HG03175 (cell line): ENCODE results near the gene ZNF740.
"Not testable (repeated sequence)": the region's sequence is repeated elsewhere in the genome, so short reads cannot be mapped to it uniquely, and the experiment has no call there.

ENCODE experiments used
- ATAC-seq: cut with Tn5 transposase; IDR thresholded peaks from one replicate; pipeline ENCODE4 v1.9.1; 2021; ENCODE audit warnings: mild to moderate bottlenecking, moderate library complexity; ENCODE audit not compliant: unreplicated experiment

Gene ZNF740

GRCh38 chr12:53172352-53172751 is 8.2 kb upstream of the ZNF740 start:
- ATAC-seq, result no peak

DNA sequence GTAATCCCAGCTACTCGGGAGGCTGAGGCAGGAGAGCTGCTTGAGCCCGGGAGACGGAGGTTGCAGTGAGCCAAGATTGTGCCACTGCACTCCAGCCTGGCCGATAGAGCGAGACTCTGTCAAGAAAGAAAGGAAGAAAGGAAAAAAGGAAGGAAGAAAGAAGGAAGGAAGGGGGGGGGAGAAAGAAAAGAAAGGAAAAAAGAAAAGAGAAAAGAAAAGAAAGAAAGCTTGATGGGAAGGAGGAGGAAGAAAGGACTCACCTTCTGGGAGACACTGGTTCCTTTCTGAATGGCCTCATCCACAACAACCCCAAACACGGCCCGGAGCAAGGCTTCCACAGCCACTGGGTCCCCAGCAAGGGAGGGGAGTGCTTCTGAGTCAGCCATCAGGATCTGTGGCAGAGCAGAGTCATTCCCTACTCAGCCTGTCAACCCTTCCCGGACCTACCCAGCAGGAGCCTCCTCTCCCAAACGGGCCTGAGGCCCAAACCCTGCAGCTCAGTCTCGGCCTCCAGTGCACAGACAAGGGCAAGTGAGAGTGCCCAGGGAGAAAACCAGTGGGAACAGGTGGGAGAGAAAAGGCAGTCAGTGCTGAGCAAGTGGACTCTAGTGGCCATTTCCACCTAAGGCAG is 7.3 kb upstream of the ZNF740 start:
- ATAC-seq, result no peak

DNA sequence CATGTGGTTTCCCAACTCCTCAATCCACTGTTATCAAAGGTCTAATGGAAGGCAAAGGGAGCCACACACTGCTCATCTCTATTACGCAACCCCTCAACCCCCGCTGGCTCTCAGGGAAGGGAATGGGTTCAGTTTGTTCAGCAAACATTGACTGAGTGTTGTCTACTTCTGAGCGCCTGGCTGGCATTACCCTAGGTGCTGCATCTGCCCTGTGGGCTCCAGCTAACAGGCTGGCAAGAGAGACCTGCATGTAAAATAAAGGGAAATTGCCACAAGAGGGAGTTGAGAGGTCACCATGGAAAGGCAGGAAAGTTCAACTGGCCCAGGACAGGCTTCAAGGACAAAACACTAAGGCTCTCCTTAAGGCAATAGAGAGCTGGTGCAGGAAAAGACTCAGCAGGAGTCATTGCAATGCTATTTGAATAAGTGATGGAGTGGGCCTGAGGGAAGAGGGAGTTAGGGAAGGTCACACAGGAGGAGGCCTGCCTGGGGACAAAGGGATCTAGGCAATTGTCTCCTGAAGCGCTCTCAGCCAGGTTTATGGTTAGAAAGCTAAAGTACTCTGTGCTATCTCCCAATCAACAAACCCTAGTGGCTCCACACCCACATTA is 5.5 kb upstream of the ZNF740 start:
- no peak for ATAC-seq

DNA sequence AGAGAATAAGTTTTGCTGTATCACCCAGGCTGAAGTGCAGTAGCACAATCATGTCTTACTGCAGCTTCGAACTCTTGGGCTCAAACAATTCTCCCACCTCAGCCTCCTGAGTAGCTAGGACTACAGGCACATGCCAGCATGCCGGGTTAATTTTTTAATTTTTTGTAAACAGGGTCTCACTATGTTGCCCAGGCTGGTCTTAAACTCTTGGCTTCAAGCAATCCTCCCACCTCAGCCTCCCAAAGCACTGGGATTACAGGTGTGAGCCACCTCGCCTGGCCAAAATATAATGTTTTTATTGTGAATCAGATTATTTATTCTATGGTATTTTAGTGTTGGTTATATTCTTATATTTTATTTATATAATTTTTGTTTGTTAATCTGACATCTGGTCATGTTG is 3.8 kb upstream of the ZNF740 start:
- no peak for ATAC-seq

DNA sequence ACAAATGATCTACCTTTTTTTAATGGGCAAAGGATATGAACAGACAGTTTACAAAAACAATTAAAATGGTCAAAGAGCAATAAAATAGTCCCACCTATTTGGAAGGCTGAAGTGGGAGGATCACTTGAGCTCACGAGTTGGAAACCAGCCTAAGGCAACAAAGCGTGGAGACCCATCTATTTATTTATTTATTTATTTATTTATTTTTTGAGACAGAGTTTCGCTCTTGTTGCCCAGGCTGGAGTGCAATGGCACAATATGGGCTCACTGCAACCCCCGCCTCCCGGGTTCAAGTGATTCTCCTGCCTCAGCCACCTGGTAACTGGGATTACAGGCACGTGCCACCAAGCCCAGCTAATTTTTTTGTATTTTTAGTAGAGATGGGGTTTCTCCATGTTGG is 3.1 kb upstream of the ZNF740 start:
- not testable (repeated sequence) for ATAC-seq

DNA sequence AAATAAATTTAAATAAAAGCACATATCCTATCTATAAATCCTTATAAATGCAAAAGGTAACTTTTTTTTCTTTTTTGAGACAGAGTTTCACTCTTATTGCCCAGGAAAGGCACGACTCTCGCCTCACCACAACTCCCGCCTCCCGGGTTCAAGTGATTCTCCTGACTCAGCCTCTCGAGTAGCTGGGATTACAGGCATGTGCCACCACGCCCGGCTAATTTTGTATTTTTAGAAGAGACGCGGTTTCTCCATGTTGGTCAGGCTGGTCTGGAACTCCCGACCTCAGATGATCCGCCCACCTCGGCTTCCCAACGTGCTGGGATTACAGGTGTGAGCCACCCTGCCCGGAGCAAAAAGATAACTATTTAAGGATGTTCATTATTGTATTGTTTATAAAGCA is 1.7 kb upstream of the ZNF740 start:
- ATAC-seq, result not testable (repeated sequence)

- ATAC-seq, result peak; percentile 20
Measured at GRCh38 chr12:53179687-53180219, 769 bp upstream of the ZNF740 start.

DNA sequence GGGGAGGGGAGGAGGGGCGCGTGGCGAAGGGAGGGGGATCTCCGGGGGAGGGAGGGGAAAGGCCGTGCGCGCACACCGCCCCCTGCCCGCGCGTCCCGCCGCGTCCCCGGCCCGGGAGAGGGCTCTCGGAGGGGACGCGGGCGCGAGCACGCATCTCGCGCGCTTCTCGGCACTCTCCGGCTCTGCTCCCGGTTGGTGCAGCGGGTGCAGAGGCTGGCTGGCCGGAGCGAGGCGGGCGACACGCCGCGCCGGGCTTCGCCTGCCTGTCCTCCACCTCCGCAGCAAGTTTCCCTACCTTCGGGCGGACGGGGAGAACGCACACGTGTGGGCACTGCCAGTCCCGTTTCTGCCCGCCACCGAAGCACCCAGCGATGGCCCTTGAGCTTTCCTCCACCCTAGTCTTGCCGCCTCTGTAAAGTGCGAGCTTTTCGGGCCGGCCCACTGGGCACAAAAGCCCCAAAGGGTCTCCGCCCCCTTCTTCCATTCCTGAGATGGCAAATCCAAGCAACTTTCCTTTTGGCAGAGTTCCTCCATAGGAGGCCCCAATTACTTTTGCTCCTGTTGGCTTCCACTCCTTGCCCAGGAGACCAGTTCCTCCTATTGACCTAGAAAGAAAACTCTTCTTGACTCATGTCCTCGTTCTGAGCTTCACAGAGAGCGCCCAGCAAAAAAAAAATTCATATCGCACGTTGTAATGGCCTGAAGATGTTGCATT is 566 bp downstream of the ZNF740 start:
- ATAC-seq, result peak; percentile 42

DNA sequence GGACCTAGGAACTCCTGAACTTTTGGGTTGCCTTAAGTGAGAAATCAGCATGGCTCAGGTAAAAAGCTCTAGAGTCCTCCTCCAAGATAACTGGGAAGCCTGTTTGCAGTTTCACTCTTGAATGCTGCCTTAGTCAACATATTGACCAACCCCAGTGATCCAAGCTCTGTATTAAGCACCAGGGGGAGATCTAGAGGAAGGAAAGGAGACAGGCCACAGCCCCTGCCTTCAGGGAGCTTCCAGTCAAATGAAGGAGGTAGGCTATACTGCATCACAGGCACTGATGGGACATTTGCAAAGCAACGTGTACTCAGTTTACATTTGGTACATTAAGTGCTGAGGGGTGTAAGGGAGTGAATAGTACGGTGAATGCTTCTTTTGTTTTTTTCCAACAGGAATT is 1.4 kb downstream of the ZNF740 start:
- no peak for ATAC-seq

DNA sequence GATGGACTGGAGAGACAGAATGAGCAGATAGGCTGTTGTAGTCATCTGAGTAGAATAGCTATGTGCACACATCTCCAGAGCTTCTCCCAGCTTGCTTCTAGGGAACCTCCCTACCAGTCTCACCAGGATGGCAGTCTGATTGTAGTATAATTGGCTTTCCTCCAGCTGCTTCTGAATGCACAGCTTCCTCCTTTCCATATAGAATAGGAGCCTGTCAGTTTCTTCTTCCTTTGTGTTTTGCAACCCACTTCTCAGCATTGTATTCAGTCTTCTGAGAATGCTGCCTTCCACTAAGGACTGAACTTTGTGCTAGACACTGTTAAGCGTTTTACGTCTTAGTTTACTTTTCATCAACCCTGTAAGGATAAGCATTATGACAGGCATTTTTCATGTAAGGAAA is 2.4 kb downstream of the ZNF740 start:
- ATAC-seq, result no peak

DNA sequence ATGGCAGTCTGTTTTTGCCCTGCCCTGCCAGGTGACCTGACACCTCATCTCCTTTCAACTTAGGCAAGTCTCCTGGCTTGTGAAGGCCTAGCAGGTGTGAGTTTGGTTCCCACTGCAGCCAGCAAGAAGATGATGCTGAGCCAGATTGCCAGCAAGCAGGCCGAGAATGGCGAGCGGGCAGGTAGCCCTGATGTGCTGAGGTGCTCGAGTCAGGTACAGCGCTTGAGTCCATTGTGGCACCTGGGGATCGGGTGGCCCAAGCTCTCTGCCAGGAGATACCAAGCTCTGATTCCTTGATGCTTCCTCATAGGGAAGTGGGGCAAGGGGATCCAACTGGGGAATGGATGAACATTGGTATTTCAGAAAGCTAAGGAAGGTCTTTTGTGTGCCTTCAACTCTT is 4.3 kb downstream of the ZNF740 start:
- no peak for ATAC-seq

DNA sequence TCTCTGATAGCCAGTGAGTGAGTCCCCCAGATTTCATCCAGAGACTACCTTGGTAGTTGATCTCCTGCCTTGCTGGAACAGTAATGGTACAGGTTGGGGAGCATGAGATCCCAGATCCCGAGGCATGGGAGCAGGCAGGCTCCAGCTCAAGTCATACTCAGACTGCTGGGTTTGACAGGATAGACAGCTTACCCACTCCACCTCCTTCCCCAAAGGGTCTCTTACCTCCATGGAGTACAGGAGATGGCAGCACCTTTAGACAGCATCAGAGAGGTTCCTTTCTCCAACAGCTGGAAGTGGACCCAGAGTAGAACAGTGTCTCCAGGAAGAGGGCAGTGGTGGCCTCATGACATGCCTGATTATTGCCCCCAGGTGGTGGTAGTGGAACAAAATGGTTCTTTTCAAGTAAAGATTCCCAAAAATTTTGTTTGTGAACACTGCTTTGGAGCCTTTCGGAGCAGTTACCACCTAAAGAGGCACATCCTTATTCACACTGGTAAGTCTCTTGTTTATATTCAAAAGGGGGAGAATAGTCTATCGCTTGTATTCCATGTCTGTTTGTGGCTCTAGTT is 5.1 kb downstream of the ZNF740 start:
- no peak for ATAC-seq

GRCh38 chr12:53186745-53187144 is 6.2 kb downstream of the ZNF740 start:
- ATAC-seq, result no peak

GRCh38 chr12:53187145-53187899 is 6.8 kb downstream of the ZNF740 start:
- ATAC-seq, result no peak

GRCh38 chr12:53190108-53190729 is 9.7 kb downstream of the ZNF740 start:
- peak; percentile 56 for ATAC-seq

DNA sequence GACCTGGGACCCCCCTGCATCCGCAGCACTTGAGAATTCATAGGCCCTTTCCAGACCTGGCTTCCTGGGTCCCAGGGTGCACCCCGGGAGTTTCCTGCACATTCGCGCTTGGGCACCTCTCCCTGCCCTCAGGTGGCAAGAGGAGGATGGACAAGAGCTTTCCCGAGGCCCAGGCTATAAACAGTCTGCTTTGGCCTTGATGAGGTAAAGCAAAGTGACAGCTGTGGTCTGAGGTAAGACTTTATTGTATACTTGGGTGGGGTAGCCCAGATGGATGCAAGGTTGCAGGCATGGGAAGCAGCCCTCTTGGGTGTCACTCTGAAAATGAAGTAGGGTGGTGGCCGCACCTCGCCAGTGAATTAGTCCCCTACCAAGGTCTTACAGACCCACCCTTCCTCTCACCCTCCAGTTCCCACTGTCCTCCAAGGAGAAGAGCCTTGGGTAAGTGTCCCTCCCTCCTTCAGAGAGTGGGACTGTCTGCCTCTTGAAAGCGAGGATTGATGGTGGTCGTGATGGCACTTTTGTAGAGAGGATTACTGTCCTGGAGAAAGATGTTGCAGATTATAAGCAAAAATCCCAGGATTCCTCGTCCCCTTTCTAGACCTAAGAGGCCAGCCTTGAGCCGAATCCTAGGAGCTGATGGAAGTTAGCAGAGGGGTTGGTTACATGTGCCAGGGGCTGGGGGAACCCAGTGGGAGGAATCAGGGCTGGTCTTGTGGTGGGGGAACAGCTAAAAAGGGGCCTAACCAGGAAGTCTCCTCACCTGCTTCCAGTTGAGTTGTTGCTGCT is 10.8 kb downstream of the ZNF740 start:
- ATAC-seq, result no peak

GRCh38 chr12:53191885-53192530 is 11.5 kb downstream of the ZNF740 start:
- ATAC-seq, result no peak

- no peak for ATAC-seq
Measured at GRCh38 chr12:53192531-53193021, 12.1 kb downstream of the ZNF740 start.

DNA sequence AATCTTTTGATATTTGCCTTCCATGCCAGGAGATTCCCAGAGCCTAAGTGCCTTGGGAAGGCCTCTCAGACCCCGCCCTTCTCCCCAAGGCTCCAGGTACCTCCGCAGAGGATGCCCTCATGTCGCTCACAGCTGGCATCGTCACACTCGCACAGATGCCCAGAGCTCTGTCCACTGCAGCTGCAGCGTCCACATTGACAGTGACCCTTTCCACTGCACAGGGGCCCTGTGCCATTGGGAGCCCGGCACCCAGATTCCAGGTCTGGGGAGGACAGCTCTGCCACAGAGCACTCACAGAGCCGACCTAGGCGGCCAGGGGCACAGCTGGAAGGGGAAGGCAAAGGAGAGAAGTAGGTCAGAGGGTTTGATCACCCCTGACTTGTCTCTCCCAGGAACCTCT is 12.5 kb downstream of the ZNF740 start:
- no peak for ATAC-seq
